ENCODE results near the gene TJP1. TPM values are rescaled to one million over a fixed set of nuclear protein-coding genes. Genes with fewer than 3 reads are reported as not detected.

Gene TJP1
- total RNA-seq, 1 experiment from 2014 or later, result 140 TPM

DNA sequence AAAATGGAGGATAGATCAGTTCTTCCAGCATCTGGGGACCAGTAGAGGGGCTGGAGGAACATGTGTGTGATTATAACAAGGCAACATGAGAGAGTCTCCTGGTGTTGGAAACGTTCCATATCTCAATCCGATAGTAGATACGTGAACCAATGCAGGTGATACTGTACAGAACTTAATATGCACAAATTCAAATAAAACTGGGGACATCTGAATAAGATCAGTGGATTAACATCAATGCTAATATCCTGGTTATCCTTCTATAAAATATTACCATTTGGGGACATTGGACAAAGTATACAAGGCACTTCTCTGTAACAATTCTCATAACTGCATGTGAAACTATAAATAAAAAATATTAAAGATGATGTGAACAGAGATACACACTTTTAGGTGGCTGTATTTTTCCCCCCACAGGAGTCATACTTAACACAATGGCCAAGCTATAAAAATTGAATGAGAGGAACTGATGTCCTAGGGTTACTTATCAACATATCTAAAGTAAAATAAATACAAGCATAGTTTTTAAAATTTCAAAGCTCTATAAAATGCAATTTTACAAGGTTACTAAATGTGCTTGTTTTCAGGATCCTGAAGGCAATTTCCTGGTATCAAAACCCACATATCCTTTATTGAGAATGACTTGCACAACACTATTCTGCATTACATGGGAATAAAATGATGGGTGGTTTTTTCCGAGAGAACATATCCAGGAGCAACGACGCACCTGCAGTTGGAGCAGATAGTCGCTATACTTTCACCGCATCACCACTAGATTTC lies 31.1 kb upstream of the TJP1 start:
- no peak overlapping the region for H3K14ac ChIP-seq (ENCODE audit: insufficient read depth, low read length)
- H3K27me3 ChIP-seq (ENCODE audit: insufficient read depth, low read length), result no peaks in the 10 kb centered on the region
- H2BK20ac ChIP-seq (ENCODE audit: low read depth, low read length, poor library complexity, severe bottlenecking), result no peak overlapping the region
- no peak overlapping the region for H4K8ac ChIP-seq (replicated peaks; ENCODE audit: insufficient read length, low read depth, low read length)
- H3K4me2 ChIP-seq (ENCODE audit: insufficient read depth, insufficient read length, low read length), result no peak overlapping the region
- H2BK15ac ChIP-seq (ENCODE audit: low read depth, low read length), result no peak overlapping the region
- H3K4me1 ChIP-seq (ENCODE audit: insufficient read depth, low read length), result peaks cover 3% of the 10 kb centered on the region; the same call in 1 of the 2 replicates
- H3K79me1 ChIP-seq (ENCODE audit: insufficient read depth, low read depth, low read length, poor library complexity, severe bottlenecking), result no peaks in the 10 kb centered on the region
- H3K4me3 Mint-ChIP-seq, result no peak overlapping the region
- H3K9me3 Mint-ChIP-seq, result peaks cover 0 to 2% of the 10 kb centered on the region in 2 experiments; a peak in 1 of 5 replicates
- no peak overlapping the region for H3K18ac ChIP-seq (ENCODE audit: insufficient read length, low read depth, low read length)
- no peak overlapping the region for H3K27ac ChIP-seq (ENCODE audit: insufficient read length, low read depth, low read length)
- H2AFZ ChIP-seq (ENCODE audit: low read length), result no peak overlapping the region
- H3K4ac ChIP-seq (ENCODE audit: low read depth, low read length), result no peak overlapping the region
- no peak for DNase-seq
- no peak overlapping the region for H4K91ac ChIP-seq (ENCODE audit: insufficient read length, low read depth, low read length)
- no peak overlapping the region for H4K5ac ChIP-seq (ENCODE audit: insufficient read length, low read depth, low read length)
- H2BK5ac ChIP-seq (ENCODE audit: insufficient read length, low read length), result no peak overlapping the region
- no CpG with 5 or more reads among the region's 8 CpGs for WGBS (ENCODE audit: extremely low coverage, insufficient read length, low lambda C conversion rate)
- H3K23me2 ChIP-seq (ENCODE audit: insufficient read length, low read depth, low read length, poor library complexity, severe bottlenecking), result no peaks in the 10 kb centered on the region
- H3K9ac ChIP-seq (ENCODE audit: extremely low read depth, insufficient read length, low read length), result no peak overlapping the region
- H3K23ac ChIP-seq (ENCODE audit: insufficient read length, low read depth, low read length), result no peak overlapping the region
- peaks cover 0 to 10% of the 10 kb centered on the region in 2 experiments; a peak in 2 of 4 replicates for H3K4me1 Mint-ChIP-seq
- no peaks in the 10 kb centered on the region for H3K27me3 Mint-ChIP-seq (ENCODE audit: low read depth)
- no peaks in the 10 kb centered on the region for H3K79me2 ChIP-seq (ENCODE audit: insufficient read depth, low read length)
- no peak overlapping the region for H2BK12ac ChIP-seq (ENCODE audit: insufficient read length, low read depth, low read length)
- H2AK5ac ChIP-seq (ENCODE audit: insufficient read length, low read length), result no peak overlapping the region
- H3K56ac ChIP-seq (ENCODE audit: insufficient read length, low read depth, low read length), result no peak overlapping the region
- H3K9me3 ChIP-seq (ENCODE audit: control insufficient read depth, low read depth, low read length), result no peaks in the 10 kb centered on the region
- TF ChIP-seq, protein P1, sequence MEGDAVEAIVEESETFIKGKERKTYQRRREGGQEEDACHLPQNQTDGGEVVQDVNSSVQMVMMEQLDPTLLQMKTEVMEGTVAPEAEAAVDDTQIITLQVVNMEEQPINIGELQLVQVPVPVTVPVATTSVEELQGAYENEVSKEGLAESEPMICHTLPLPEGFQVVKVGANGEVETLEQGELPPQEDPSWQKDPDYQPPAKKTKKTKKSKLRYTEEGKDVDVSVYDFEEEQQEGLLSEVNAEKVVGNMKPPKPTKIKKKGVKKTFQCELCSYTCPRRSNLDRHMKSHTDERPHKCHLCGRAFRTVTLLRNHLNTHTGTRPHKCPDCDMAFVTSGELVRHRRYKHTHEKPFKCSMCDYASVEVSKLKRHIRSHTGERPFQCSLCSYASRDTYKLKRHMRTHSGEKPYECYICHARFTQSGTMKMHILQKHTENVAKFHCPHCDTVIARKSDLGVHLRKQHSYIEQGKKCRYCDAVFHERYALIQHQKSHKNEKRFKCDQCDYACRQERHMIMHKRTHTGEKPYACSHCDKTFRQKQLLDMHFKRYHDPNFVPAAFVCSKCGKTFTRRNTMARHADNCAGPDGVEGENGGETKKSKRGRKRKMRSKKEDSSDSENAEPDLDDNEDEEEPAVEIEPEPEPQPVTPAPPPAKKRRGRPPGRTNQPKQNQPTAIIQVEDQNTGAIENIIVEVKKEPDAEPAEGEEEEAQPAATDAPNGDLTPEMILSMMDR (conservative IDR thresholded peaks at IDR 0.05), result no peak
- no peak overlapping the region for H3K27ac Mint-ChIP-seq
- no peaks in the 10 kb centered on the region; a peak in 1 of 7 replicates for H3K36me3 Mint-ChIP-seq (ENCODE audit: insufficient read depth in 1 of 3, low read depth in 3 of 3)
- H3T11ph ChIP-seq (ENCODE audit: low read length), result no peak overlapping the region
- H2BK120ac ChIP-seq (ENCODE audit: low read depth, low read length, poor library complexity, severe bottlenecking), result no peak overlapping the region
- no peaks in the 10 kb centered on the region for H4K20me1 ChIP-seq (ENCODE audit: control insufficient read depth, insufficient read depth, insufficient read length)
